PC-9 (cell line): ENCODE results near the gene TMTC3.

Experiments used
- CTCF ChIP-seq: fragments of 200-600 bp; sonication (generic); conservative IDR thresholded peaks from 2 replicates; pipeline ENCODE4 v1.6.1; 2017; ENCODE audit warnings: mixed run types, antibody characterized with exemption, mild to moderate bottlenecking, moderate library complexity
- EZH2 ChIP-seq: fragments of 200-600 bp; sonication (generic); IDR thresholded peaks from 2 replicates; pipeline ENCODE4 v1.8.0; 2017; ENCODE audit warnings: antibody characterized with exemption, low read depth

- TF ChIP-seq CTCF (no peak), EZH2 (no peak)
Observed at GRCh38 chr12:88194868-88195267, 52.8 kb downstream of the TMTC3 start.
